ENCODE measurements around the gene CSNK2A1. TPM values are rescaled to one million over a fixed set of nuclear protein-coding genes. Genes with fewer than 3 reads are reported as not detected.

Gene CSNK2A1
- total RNA-seq, 2 donors from 2014 or later: 83.9 to 90.7 TPM

GRCh38 chr20:571754-572441 is 28.3 kb upstream of the CSNK2A1 start:
- TF ChIP-seq, protein P1, sequence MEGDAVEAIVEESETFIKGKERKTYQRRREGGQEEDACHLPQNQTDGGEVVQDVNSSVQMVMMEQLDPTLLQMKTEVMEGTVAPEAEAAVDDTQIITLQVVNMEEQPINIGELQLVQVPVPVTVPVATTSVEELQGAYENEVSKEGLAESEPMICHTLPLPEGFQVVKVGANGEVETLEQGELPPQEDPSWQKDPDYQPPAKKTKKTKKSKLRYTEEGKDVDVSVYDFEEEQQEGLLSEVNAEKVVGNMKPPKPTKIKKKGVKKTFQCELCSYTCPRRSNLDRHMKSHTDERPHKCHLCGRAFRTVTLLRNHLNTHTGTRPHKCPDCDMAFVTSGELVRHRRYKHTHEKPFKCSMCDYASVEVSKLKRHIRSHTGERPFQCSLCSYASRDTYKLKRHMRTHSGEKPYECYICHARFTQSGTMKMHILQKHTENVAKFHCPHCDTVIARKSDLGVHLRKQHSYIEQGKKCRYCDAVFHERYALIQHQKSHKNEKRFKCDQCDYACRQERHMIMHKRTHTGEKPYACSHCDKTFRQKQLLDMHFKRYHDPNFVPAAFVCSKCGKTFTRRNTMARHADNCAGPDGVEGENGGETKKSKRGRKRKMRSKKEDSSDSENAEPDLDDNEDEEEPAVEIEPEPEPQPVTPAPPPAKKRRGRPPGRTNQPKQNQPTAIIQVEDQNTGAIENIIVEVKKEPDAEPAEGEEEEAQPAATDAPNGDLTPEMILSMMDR (IDR thresholded peaks at IDR 0.05): no peak
- Histone ChIP-seq H3K9me3 (no peaks in the 10 kb centered on the region), H3K36me3 (no peaks in the 10 kb centered on the region), H3K27ac (no peak overlapping the region), H3K4me1 (ENCODE audit: control insufficient read depth in 1 of 2, low read depth in 2 of 2) (peaks cover 5 to 11% of the 10 kb centered on the region in 2 donors), H3K4me3 (peak overlapping the region; percentile 32), H3K27me3 (replicated peaks; ENCODE audit: insufficient read depth) (peaks cover 4% of the 10 kb centered on the region)
- no peak for DNase-seq (ENCODE audit: low spot score)
- no peak for ATAC-seq (ENCODE audit: insufficient number of reproducible peaks, low FRiP score, low read depth)

GRCh38 chr20:568673-569415 is 25.3 kb upstream of the CSNK2A1 start:
- Histone ChIP-seq H3K4me1 (ENCODE audit: control insufficient read depth in 1 of 2, low read depth in 2 of 2) (peaks cover 5 to 11% of the 10 kb centered on the region in 2 donors), H3K36me3 (no peaks in the 10 kb centered on the region), H3K27me3 (replicated peaks; ENCODE audit: insufficient read depth) (peaks cover 4% of the 10 kb centered on the region), H3K4me3 (no peak overlapping the region), H3K27ac (no peak overlapping the region), H3K9me3 (no peaks in the 10 kb centered on the region)
- no peak for DNase-seq (ENCODE audit: low spot score)
- ATAC-seq (ENCODE audit: insufficient number of reproducible peaks, low FRiP score, low read depth): no peak
- TF ChIP-seq, protein P1 (IDR thresholded peaks at IDR 0.05): no peak

GRCh38 chr20:568097-568652 is 24.6 kb upstream of the CSNK2A1 start:
- no peaks in the 10 kb centered on the region for H3K9me3 ChIP-seq
- no peak overlapping the region for H3K27ac ChIP-seq
- DNase-seq (ENCODE audit: low spot score) (no peak), ATAC-seq (ENCODE audit: insufficient number of reproducible peaks, low FRiP score, low read depth) (no peak)
- peaks cover 5 to 11% of the 10 kb centered on the region in 2 donors for H3K4me1 ChIP-seq (ENCODE audit: control insufficient read depth in 1 of 2, low read depth in 2 of 2)
- TF ChIP-seq, protein P1 (IDR thresholded peaks at IDR 0.05): no peak
- H3K4me3 ChIP-seq: no peak overlapping the region
- no peaks in the 10 kb centered on the region for H3K36me3 ChIP-seq
- H3K27me3 ChIP-seq (replicated peaks; ENCODE audit: insufficient read depth): peaks cover 4% of the 10 kb centered on the region

- ATAC-seq (ENCODE audit: insufficient number of reproducible peaks, low FRiP score, low read depth) (no peak), DNase-seq (ENCODE audit: low spot score) (no peak)
- Histone ChIP-seq H3K27ac (no peak overlapping the region), H3K27me3 (replicated peaks; ENCODE audit: insufficient read depth) (peaks cover 4% of the 10 kb centered on the region), H3K9me3 (no peaks in the 10 kb centered on the region), H3K4me3 (no peak overlapping the region), H3K36me3 (no peaks in the 10 kb centered on the region), H3K4me1 (ENCODE audit: control insufficient read depth in 1 of 2, low read depth in 2 of 2) (no peaks in the 10 kb centered on the region)
- TF ChIP-seq, protein P1 (IDR thresholded peaks at IDR 0.05): no peak
These were observed 20.6 kb upstream of the CSNK2A1 start for GRCh38 chr20:564192-564591.

- TF ChIP-seq, protein P1 (IDR thresholded peaks at IDR 0.05): no peak
- Histone ChIP-seq H3K27me3 (replicated peaks; ENCODE audit: insufficient read depth) (peaks cover 4% of the 10 kb centered on the region), H3K36me3 (no peaks in the 10 kb centered on the region), H3K4me1 (ENCODE audit: control insufficient read depth in 1 of 2, low read depth in 2 of 2) (no peaks in the 10 kb centered on the region), H3K4me3 (no peak overlapping the region), H3K9me3 (no peaks in the 10 kb centered on the region), H3K27ac (no peak overlapping the region)
- DNase-seq (ENCODE audit: low spot score): no peak
- no peak for ATAC-seq (ENCODE audit: insufficient number of reproducible peaks, low FRiP score, low read depth)
These were observed 19.6 kb upstream of the CSNK2A1 start for GRCh38 chr20:563187-563586.

All from thoracic aorta (tissue), 2 donors.